LoVo (cell line): ENCODE results near the gene UBE2D2.
"Not testable (repeated sequence)": the region's sequence is repeated elsewhere in the genome, so short reads cannot be mapped to it uniquely, and the experiment has no call there.

ENCODE experiments used
- DNase-seq: peaks from one replicate; pipeline ENCODE4 v3.0.0-alpha.2; 2016; ENCODE audit warnings: low spot score

The UBE2D2 gene

DNA sequence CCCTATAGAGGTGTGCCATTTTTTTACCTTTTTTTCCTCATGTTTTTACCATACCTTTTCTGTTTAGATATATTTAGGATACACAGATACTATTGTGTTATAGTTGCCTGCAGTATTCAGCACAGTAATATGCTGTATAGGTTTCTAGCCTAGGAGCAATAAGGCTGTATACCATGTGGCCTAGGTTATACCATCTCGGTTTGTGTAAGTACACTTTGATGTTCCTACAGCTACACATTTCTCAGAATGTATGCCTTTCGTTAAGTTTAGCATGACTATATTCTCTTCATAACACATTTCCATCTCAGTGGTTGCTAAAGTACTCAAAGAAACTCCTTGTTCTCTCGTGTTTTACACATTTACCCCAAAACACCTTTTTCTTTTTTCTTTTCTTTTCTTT is 23.0 kb downstream of the UBE2D2 start:
- DNase-seq, result no peak

- DNase-seq, result not testable (repeated sequence)
Observed at GRCh38 chr5:139588116-139588515, 27.0 kb downstream of the UBE2D2 start.

GRCh38 chr5:139588962-139589361 is 27.8 kb downstream of the UBE2D2 start:
- no peak for DNase-seq

- no peak for DNase-seq
Observed at GRCh38 chr5:139592289-139592688, 31.1 kb downstream of the UBE2D2 start.

GRCh38 chr5:139593076-139593475 is 31.9 kb downstream of the UBE2D2 start:
- DNase-seq, result not testable (repeated sequence)

DNA sequence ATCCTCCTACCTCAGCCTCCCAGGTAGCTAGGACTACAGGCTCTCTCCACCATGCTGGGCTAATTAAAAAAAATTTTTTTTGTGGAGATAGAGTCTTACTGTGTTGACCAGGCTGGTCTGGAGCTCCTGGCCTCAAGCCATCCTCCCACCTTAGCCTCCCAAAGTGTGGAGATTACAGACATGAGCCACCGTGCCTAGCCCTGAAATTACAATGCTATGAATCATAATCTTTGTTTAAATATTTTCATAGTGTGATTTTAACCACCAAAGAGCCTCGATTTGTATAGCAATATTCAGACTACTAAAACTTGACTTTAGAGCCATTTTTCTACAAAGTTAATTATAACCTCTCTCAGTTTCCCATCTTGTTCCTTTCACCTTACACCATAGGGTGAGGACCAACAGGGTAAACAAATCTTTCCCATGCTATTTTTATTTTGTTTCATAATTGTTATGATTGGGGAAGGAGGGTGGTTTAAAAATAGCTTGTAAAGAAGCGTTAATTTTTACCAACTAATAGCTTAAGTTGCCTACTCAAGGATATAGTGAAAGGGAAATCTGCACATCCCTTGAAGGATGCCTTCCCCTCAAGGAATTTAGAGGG is 32.7 kb downstream of the UBE2D2 start:
- peak; percentile 81 for DNase-seq

DNA sequence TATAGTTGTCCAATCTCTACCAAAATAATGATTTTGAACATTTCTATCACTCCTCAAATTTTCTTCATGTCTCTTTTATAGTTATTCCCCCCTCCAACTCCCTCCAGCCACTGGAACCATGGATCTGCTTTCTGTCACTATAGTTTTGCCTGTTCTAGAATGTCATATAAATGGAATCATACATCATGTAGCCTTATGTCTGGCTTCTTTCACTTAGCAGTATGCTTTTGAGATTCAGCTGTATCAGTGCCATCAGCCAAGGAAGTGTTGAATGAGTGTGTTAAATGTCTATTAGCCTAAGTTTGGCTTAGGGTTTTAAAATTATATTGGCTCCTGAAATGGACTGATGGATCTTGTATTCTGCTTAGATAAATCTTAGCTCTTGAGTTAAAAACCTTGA is 36.0 kb downstream of the UBE2D2 start:
- no peak for DNase-seq

- DNase-seq, result not testable (repeated sequence)
Observed at GRCh38 chr5:139598601-139598965, 37.4 kb downstream of the UBE2D2 start.

DNA sequence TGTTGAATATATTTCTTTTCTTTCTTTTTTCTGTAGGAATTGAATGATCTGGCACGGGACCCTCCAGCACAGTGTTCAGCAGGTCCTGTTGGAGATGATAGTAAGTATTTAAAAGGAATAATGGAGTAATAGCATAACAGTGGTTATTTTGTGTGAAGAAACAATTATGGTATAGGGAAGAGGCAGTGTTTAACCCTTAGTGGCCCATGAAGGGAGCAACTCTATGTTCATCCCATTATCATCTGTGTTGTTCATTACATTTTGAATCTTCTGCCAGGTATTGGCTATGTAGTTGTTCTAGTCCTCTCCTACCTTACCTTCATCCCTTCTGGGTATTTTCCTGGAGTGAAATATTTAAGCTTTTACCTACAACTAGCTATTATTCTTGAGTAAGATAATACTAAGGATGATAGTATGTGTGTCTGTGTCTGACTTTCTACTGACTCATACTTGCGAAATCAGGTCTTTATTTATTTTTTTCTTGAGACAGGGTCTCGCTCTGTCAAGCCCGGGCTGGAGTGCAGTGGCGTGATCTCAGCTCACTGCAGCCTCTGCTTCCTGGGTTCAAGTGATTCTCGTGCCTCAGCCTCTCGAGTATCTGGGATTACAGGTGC is 39.3 kb downstream of the UBE2D2 start:
- no peak for DNase-seq

GRCh38 chr5:139601429-139601828 is 40.3 kb downstream of the UBE2D2 start:
- DNase-seq, result no peak

DNA sequence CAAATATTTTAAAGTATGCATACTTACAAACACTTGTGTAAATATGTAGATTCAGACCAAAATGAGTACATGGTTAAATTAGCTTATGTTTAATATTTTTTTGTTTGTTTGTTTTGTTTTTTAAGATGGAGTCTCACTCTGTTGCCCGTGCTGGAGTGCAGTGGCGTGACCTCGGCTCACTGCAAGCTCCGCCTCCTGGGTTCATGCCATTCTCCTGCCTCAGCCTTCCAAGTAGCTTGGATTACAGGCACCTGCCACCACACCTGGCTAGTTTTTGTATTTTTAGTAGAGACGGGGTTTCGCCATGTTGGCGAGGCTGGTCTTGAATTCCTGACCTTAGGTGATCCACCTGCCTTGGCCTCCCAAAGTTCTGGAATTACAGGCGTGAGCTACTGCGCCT is 40.8 kb downstream of the UBE2D2 start:
- DNase-seq, result not testable (repeated sequence)

GRCh38 chr5:139605887-139606286 is 44.7 kb downstream of the UBE2D2 start:
- DNase-seq, result no peak

- DNase-seq, result no peak
Observed at GRCh38 chr5:139611703-139612584, 50.8 kb downstream of the UBE2D2 start.

GRCh38 chr5:139619861-139620260 is 58.7 kb downstream of the UBE2D2 start:
- DNase-seq, result no peak

DNA sequence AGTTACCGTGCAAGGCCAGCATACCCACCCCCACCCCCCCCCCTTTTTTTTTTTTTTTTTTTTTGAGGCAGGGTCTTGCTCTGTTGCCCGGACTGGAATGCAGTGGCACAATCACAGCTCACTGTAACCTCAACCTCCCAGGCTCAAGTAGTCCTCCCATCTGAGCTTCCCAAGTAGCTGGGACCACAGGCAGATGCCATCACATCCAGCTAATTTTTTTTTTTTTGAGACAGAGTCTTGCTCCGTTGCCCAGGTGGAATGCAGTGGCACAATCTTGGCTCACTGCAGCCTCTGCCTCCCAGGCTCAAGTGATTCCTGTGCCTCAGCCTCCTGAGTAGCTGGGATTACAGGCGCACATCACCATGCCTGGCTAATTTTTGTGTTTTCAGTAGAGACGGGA is 64.3 kb downstream of the UBE2D2 start:
- DNase-seq, result not testable (repeated sequence)

DNA sequence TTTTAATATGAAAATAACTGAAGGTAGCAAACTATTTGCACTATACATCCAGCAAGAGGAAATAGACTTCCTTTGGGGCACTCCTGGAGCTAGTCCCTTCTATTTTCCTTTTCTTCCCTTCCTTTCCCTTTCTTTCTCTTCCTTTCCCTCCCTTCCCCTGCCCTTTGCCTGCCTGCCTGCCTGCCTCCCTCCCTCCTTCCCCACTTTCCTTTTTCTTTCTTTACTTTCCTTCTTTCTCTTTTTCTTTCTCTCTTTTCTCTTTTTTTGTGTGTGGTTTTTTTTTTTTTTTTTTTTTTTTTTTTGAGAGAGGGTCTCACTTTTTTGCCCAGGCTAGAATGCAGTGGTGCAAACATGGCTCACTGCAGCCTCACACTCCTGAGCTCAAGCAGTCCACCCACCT is 69.7 kb downstream of the UBE2D2 start:
- DNase-seq, result no peak

- DNase-seq, result no peak
Observed at GRCh38 chr5:139631520-139632165, 70.5 kb downstream of the UBE2D2 start.

DNA sequence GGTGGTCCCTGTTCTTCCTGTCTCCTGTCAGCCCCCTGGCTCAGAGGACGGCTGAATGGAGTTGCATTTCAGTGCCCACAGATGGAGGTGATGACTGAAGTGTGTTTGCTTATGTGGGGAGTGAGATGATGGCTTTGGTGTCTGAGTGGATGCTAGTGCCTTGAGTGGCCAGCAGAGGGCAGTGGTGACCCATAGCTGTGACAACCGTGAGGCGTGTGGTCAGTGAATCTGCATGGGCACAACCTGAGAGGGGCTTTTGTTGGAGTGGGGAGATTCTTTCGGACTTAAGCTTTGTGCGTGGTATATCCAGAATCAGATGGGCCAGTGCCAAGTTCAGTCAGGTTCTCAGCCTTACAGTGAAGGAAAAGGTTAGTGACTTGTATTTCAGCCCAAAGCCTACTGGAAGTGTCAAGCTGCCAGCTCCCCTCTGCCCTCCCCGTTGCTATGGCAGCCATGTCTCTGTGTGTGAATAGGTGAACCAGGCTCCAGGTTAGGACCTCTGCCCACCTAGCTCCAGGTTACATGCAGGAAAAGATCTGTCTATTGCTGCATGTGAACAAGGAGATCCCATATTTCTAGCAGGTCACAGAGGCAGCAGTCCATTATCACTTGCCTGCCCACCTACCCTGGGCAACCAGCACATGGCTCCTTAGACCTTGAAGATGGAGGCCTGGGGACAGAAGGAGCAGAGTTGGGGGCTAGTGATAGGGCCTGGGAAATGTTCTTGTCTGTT is 72.3 kb downstream of the UBE2D2 start:
- peak; percentile 84 for DNase-seq

- DNase-seq, result no peak
Observed at GRCh38 chr5:139634028-139634325, 72.8 kb downstream of the UBE2D2 start.

GRCh38 chr5:139634541-139634940 is 73.4 kb downstream of the UBE2D2 start:
- no peak for DNase-seq

DNA sequence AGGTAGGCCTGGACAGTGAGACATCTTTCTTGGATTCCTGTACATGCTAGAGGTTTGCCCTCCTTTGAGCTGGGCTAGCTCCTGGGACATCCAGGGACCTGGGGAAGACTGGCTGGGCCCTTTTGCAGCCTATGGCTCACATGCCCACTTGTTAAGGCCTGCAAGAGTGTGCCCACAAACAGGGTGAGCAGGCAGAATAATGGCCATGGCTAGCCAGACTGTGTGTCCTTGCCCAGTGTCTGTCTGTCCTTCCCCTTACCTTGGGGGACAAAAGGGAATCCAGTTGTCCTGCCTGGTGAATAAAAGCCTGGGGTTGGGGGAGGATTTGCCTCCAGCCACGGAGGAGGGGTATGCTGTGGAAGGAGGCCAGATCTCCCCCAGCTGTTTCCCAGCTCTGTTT is 74.1 kb downstream of the UBE2D2 start:
- no peak for DNase-seq

DNA sequence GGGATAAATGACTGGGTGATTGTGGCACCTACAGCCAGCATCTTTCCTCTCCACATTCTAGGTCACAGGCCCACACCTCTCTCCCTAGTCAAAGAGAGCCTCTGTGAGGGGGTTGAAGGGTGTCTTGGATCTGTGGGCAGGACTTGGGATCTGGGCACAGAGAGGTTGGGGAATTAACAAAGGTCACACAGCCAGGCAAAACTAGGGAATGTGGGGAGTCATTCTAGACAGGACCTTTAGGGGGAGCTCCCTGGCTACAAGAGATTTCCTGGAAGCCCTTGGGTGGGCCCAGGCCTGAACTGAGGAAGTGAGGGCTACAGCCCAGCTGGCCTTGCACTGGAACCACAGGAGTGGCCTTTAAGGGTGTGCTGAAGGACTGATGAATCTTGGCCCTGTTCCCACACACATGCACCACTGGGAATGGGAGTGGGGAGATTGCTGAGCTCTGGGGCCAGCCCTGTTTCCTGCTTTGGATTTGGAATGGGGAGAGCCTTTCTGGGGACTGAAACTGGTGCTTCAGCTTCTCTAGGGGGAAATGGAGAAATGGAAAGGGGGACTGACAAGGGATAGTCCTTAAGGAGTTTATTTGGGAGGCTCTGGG is 74.6 kb downstream of the UBE2D2 start:
- DNase-seq, result peak; percentile 59
